ENCODE data around the gene ORAI2. TPM values are rescaled to one million over a fixed set of nuclear protein-coding genes. Genes with fewer than 3 reads are reported as not detected.

Gene ORAI2
- total and polyA plus RNA-seq, 4 donors: 7.6 to 48.9 (median 27.4) TPM

DNA sequence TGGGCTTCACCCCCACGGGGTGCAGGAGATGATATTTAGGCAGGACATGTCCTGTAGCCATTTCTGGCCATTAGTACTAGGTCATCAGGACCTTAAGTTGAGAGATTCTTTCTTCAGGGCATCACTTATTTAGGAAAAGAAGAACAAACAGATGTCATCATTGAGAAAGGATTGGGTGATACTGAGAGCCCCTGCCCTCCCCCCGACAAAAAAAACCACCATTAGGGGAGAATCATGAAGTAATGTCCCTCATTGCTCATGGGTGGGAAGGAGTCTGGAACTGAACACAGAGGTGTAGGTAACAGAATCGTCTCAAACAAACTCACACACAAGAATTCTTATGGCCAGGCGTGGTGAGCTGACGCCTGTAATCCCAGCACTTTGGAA is 6.4 kb upstream of the ORAI2 start:
- Histone ChIP-seq H3K27ac (ENCODE audit: low read depth in 1 of 2, low read length in 1 of 2) (peak overlapping the region in 1 of 2 donors; percentile 75), H3K9me3 (ENCODE audit: control insufficient read depth in 4 of 4, insufficient read depth in 3 of 4, low read length in 3 of 4) (peaks cover 0 to 2% (median 0%) of the 10 kb centered on the region in 4 donors), H3K4me3 (no peak overlapping the region), H3K9ac (ENCODE audit: insufficient read depth in 1 of 2, low read length in 2 of 2) (no peak overlapping the region), H3K27me3 (ENCODE audit: control insufficient read depth in 3 of 3, insufficient read depth in 3 of 3, low read length in 2 of 3) (no peaks in the 10 kb centered on the region), H3K4me1 (ENCODE audit: control insufficient read depth in 5 of 5, insufficient read depth in 5 of 5, low read length in 5 of 5) (peaks cover 0 to 7% (median 0%) of the 10 kb centered on the region in 5 donors), H3K36me3 (ENCODE audit: control insufficient read depth in 4 of 4, insufficient read depth in 4 of 4, low read length in 4 of 4) (peaks cover 5 to 29% (median 14%) of the 10 kb centered on the region in 4 donors)
- DNase-seq (no peak), ATAC-seq (ENCODE audit: insufficient read depth, low FRiP score) (no peak)
- TF ChIP-seq, protein P1, sequence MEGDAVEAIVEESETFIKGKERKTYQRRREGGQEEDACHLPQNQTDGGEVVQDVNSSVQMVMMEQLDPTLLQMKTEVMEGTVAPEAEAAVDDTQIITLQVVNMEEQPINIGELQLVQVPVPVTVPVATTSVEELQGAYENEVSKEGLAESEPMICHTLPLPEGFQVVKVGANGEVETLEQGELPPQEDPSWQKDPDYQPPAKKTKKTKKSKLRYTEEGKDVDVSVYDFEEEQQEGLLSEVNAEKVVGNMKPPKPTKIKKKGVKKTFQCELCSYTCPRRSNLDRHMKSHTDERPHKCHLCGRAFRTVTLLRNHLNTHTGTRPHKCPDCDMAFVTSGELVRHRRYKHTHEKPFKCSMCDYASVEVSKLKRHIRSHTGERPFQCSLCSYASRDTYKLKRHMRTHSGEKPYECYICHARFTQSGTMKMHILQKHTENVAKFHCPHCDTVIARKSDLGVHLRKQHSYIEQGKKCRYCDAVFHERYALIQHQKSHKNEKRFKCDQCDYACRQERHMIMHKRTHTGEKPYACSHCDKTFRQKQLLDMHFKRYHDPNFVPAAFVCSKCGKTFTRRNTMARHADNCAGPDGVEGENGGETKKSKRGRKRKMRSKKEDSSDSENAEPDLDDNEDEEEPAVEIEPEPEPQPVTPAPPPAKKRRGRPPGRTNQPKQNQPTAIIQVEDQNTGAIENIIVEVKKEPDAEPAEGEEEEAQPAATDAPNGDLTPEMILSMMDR (IDR thresholded peaks at IDR 0.05; ENCODE audit: control extremely low read depth, extremely low read depth): no peak
- WGBS, 2 donors: 52 to 70% methylated on average over 5 of the region's 5 CpGs

DNA sequence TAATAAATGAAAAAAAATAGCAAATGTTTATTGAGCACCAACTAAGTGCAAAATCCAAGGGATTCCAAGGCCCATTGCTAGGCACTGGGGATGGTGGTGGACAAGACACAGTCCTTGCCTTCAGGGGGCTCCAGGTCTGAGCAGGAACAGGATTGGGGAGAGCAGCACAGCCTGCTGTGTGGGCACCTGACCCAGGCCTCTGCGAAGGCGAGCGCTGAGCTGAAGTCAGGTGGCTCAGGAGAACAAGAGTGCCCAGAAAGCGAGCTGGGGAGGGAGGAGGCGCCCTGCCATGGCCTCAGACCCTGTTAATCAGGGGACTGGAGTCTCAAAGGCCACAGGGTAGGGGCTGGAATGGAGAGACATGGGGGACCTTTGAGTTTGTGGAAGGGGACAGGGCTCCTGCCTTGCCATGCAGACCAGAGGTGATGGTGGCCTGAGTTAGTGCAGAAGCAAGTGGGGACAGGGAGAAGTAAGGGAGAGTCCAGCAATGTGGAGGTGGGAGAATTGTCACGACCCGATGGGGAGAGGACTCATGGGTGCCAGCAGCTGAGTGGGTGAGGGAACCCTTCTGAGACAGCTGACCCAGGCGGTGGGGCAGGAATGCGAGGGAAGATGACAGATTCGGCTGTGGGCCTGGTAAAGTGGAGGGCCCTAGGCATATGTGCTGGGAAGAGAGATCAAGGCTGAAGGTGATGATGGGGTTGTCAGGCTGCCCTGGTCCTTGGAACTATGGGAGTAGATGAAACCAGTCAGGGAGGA is 4.1 kb upstream of the ORAI2 start:
- Histone ChIP-seq H3K9me3 (ENCODE audit: control insufficient read depth in 4 of 4, insufficient read depth in 3 of 4, low read length in 3 of 4) (peaks cover 0 to 2% (median 0%) of the 10 kb centered on the region in 4 donors), H3K4me3 (no peak overlapping the region), H3K9ac (ENCODE audit: insufficient read depth in 1 of 2, low read length in 2 of 2) (no peak overlapping the region), H3K4me1 (ENCODE audit: control insufficient read depth in 5 of 5, insufficient read depth in 5 of 5, low read length in 5 of 5) (peaks cover 0 to 10% (median 3%) of the 10 kb centered on the region in 5 donors), H3K36me3 (ENCODE audit: control insufficient read depth in 4 of 4, insufficient read depth in 4 of 4, low read length in 4 of 4) (peaks cover 5 to 22% (median 14%) of the 10 kb centered on the region in 4 donors), H3K27me3 (ENCODE audit: control insufficient read depth in 3 of 3, insufficient read depth in 3 of 3, low read length in 2 of 3) (no peaks in the 10 kb centered on the region), H3K27ac (ENCODE audit: low read depth in 1 of 2, low read length in 1 of 2) (peak overlapping the region in 1 of 2 donors; percentile 43)
- DNase-seq: no peak
- no peak for ATAC-seq (ENCODE audit: insufficient read depth, low FRiP score)
- TF ChIP-seq, protein P1 (IDR thresholded peaks at IDR 0.05; ENCODE audit: control extremely low read depth, extremely low read depth): no peak
- WGBS, 2 donors: 93 to 98% methylated on average over 10 of the region's 10 CpGs

DNA sequence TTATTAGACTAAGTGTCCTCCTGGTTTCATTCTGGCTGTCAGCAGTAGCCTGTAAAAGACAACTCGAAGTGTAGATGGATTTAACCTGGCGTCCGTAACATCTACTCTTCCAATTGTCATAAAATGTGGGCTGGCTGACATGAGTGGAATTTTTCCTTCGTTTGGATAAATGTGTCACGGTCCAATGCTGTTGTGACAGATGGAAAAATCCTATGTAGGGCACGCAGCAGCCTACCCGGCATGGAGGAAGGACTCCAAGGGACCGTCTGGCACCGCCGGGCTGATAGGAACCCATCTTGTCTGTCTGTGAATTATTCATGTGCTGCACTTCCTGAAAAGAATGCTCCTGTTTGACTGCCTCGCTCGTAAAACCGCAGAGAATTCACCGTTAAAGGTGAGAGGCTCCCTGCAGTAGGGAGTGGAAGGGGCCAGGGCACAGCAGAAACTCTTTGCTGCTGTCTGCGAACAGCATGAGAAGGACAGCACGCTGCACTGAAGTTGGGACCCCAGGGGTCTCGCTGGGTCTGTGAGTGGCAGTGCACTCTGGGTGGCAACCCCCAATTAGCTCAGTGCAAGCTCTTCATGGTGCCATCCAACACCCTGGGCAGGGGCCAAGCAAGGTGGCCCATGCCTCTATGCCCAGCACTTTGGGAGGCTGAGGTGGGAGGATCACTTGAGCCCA is 1.6 kb upstream of the ORAI2 start:
- Histone ChIP-seq H3K9ac (ENCODE audit: insufficient read depth in 1 of 2, low read length in 2 of 2) (no peak overlapping the region), H3K9me3 (ENCODE audit: control insufficient read depth in 4 of 4, insufficient read depth in 3 of 4, low read length in 3 of 4) (no peaks in the 10 kb centered on the region), H3K4me1 (ENCODE audit: control insufficient read depth in 5 of 5, insufficient read depth in 5 of 5, low read length in 5 of 5) (peaks cover 0 to 14% (median 5%) of the 10 kb centered on the region in 5 donors), H3K27me3 (ENCODE audit: control insufficient read depth in 3 of 3, insufficient read depth in 3 of 3, low read length in 2 of 3) (no peaks in the 10 kb centered on the region), H3K4me3 (no peak overlapping the region), H3K27ac (ENCODE audit: low read depth in 1 of 2, low read length in 1 of 2) (peak overlapping the region in 1 of 2 donors; percentile 50), H3K36me3 (ENCODE audit: control insufficient read depth in 4 of 4, insufficient read depth in 4 of 4, low read length in 4 of 4) (peaks cover 0 to 5% (median 2%) of the 10 kb centered on the region in 4 donors)
- WGBS, 2 donors: 26 to 40% methylated on average over 17 of the region's 17 CpGs
- DNase-seq (peak in 2 of 3 donors; percentile 7 to 9), ATAC-seq (ENCODE audit: insufficient read depth, low FRiP score) (no peak)
- TF ChIP-seq, protein P1 (IDR thresholded peaks at IDR 0.05; ENCODE audit: control extremely low read depth, extremely low read depth): no peak

Data from lung (tissue), 12 donors.